AG09319 (cell line): ENCODE measurements around the gene NT5E.

ENCODE experiments used
- DNase-seq: peaks from one replicate; pipeline ENCODE4 v3.0.0-alpha.2; 2010; ENCODE audit warnings: low read depth; ENCODE audit errors: extremely low read depth
- TF ChIP-seq, protein P1 (sequence below): IDR thresholded peaks from 2 replicates; pipeline ENCODE4 v1.5.1; 2011; ENCODE audit warnings: low read depth, mild to moderate bottlenecking, inconsistent platforms, low read length, moderate library complexity

NT5E gene

DNA sequence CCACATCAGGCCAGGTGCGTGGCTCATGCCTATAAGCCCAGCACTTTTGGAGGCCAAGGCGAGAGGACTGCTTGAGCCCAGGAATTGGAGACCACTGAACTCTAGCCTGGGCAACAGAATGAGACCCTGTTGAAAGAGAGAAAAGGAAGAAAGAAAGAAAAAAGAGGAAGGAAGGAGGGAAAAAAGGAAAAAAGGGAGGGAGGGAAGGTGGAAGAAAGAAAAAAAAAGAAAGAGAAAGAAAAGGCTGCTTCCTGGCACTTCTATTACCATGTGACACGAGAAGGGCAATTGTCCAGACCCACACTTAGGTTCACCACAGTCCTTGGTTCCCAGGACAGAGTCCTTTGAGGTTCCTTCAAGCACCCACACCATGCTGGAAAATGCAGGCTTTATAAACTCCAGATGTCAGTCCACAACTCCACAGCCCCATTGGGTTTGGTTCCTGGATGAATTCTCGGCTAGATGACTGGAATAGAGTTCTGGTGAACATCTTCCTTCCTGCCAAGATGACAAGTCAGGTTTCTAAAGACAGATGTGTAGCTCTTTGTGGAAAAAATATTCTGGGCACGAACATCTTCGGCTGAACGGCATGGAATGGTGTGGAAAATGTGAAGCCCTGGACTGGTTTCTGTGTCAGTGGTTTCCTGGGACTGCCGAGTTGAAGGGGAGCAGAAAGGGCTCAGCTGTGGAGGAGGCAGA lies 32.5 kb downstream of the NT5E start:
- peak; percentile 34 for DNase-seq
- TF ChIP-seq, protein P1, sequence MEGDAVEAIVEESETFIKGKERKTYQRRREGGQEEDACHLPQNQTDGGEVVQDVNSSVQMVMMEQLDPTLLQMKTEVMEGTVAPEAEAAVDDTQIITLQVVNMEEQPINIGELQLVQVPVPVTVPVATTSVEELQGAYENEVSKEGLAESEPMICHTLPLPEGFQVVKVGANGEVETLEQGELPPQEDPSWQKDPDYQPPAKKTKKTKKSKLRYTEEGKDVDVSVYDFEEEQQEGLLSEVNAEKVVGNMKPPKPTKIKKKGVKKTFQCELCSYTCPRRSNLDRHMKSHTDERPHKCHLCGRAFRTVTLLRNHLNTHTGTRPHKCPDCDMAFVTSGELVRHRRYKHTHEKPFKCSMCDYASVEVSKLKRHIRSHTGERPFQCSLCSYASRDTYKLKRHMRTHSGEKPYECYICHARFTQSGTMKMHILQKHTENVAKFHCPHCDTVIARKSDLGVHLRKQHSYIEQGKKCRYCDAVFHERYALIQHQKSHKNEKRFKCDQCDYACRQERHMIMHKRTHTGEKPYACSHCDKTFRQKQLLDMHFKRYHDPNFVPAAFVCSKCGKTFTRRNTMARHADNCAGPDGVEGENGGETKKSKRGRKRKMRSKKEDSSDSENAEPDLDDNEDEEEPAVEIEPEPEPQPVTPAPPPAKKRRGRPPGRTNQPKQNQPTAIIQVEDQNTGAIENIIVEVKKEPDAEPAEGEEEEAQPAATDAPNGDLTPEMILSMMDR = no peak

DNA sequence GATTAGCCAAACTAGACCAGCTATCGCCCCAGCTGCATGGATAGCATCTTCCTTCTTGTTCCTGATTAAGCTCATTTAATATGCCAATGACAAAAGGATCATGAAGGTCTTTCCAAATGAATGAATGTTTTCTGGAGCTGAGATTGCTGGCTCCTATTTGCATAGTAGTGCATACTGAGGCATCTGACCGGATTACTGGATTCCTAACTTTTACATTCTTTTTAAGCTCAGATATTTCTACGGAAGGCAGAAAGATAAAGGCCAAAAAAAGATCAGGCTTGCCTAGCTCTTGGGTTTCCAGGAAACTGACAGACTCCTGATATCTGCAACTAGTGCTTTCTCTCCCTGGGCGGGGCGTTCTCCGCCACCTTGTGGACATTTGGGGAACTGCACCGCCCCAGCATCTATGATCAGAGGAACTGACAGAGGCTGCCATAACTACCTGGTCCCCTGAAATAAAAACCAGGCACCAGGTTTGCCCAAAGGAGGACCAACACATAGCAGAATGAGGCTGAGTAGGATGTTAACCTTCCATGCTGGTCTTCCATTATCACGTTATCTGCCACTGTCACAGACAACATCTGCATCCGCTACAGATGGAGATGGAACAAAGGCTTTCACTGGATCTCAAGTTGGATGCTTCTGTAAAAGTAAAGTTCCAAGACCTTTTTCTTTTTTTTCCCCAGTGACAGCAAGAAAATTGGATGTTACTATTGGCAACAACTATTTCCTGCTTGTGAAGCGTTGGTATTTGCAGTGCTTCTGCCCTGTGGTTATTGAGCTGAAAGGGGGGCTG lies 33.2 kb downstream of the NT5E start:
- TF ChIP-seq, protein P1 = no peak; the same call in none of the 2 replicates
- DNase-seq = peak; percentile 27

DNA sequence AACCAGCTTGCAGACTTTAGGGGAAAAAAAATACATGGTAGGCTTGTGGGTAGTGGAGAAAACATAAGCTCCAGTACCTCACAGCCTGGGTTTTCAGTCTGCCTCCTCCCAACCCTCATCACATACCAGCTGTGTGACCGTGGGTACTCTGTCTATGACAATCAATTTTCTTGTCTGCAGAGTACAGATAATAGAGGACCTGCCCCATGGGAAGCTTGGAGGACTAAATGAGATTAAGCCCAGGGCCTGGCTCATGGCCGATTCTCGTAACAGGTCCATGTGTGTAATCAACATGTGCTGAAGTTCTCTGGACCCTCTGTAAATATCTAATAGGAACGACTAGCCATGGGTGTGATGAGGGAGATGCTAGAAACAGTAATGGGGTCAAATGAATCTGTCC lies 34.0 kb downstream of the NT5E start:
- DNase-seq = no peak

DNA sequence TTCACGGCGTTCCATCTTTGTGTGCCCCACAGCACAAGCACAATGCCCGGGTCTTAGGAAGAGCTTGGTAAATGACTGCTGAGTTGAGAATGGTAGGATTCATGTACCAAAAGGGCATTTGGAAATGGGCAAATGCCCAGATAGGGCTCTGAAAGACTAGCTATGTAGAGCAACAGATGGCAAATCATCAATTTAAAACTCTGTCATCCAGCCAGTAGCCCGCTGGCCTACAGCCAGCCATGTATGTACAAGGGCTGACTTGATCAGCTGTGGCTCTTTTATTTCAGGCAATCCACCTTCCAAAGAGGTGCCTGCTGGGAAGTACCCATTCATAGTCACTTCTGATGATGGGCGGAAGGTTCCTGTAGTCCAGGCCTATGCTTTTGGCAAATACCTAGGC lies 35.1 kb downstream of the NT5E start:
- DNase-seq = no peak
- TF ChIP-seq, protein P1 = no peak

More for the DNA sequence above, 34.0 kb downstream of the NT5E start:
- TF ChIP-seq, protein P1 = no peak

DNA sequence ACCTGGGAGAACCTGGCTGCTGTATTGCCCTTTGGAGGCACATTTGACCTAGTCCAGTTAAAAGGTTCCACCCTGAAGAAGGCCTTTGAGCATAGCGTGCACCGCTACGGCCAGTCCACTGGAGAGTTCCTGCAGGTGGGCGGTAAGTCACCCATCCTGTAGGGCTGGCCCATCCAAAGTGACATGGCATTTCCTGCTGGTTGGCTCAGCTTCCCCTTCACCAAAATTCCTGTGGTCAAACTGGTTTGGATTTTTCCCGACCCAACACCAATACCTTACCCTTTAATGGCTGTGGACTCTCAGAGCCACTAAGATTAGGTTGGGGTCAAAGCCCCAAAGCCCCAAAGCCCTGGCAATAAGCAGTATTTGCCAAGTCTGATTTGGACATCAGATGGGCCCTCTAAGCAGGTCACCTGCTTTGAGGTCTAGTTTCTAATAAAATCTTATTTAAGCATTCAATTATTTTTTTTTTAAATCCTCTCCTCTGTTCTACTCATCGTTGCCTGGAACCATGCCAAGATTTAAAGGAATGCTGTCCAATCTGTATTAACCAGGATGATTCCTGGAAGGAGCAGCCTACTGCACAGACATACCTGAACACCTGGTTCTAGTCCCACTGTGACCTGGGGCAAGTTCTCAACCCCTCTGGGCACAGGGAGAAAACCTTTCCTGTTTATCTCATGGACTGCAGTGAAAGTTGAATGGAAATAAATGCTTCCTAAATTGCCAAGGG lies 40.8 kb downstream of the NT5E start:
- no peak for DNase-seq
- TF ChIP-seq, protein P1 = no peak

DNA sequence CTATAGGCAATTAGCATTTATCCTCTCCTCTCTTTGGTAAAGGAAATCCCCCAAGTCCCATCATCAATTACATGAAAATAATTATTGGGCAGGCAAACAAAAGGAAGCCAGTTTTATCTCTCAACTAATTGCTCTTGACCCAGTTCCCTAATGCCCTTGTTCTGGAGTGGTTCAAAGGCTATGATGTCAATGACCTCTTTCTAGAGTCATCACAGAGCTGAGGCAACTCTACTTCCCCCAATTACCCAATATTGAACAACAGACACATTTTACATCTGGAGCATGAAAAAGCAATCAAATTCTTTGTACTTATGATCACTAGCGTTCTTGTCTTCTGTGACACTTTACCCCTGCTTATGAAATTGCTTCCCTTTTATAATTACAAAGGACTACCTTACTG lies 43.5 kb downstream of the NT5E start:
- TF ChIP-seq, protein P1 = no peak
- no peak for DNase-seq
